T-helper 1 cell treated with Interleukin-12 subunit alpha and Interleukin-12 subunit beta and Interleukin-4 antibody, amounts not matched to agents 30 μg/mL and 1 μg/mL, for 36 hours (primary cell): ENCODE measurements around the gene APLNR.

Experiments used
- H3K27ac Mint-ChIP-seq: one replicate; pipeline ENCODE4 v1.8.0; 2021; ENCODE audit warnings: mild to moderate bottlenecking, mixed read lengths
- H3K27me3 Mint-ChIP-seq: one replicate; pipeline ENCODE4 v1.8.0; 2021; ENCODE audit warnings: low read depth, mixed read lengths
- H3K36me3 Mint-ChIP-seq: one replicate; pipeline ENCODE4 v1.8.0; 2021; ENCODE audit warnings: low read depth, mixed read lengths
- H3K4me1 Mint-ChIP-seq: one replicate; pipeline ENCODE4 v1.8.0; 2021; ENCODE audit warnings: low read depth, mixed read lengths
- H3K4me3 Mint-ChIP-seq: one replicate; pipeline ENCODE4 v1.8.0; 2021; ENCODE audit warnings: mild to moderate bottlenecking, moderate library complexity, mixed read lengths
- H3K9me3 Mint-ChIP-seq: one replicate; pipeline ENCODE4 v1.8.0; 2021; ENCODE audit warnings: mixed read lengths

APLNR gene

GRCh38 chr11:57263351-57263750, 26.3 kb upstream of the APLNR start:
- Mint-ChIP-seq H3K4me3 (no peak overlapping the region), H3K27me3 (peaks cover 4% of the 10 kb centered on the region), H3K4me1 (no peaks in the 10 kb centered on the region), H3K27ac (no peak overlapping the region), H3K36me3 (no peaks in the 10 kb centered on the region), H3K9me3 (peaks cover 6% of the 10 kb centered on the region)

- Mint-ChIP-seq H3K36me3 (no peaks in the 10 kb centered on the region), H3K27me3 (peaks cover 4% of the 10 kb centered on the region), H3K4me3 (no peak overlapping the region), H3K27ac (no peak overlapping the region), H3K9me3 (peaks cover 6% of the 10 kb centered on the region), H3K4me1 (no peaks in the 10 kb centered on the region)
Measured at GRCh38 chr11:57262157-57262556, 25.1 kb upstream of the APLNR start.

- Mint-ChIP-seq H3K4me3 (no peak overlapping the region), H3K27ac (no peak overlapping the region), H3K36me3 (no peaks in the 10 kb centered on the region), H3K4me1 (no peaks in the 10 kb centered on the region), H3K27me3 (peaks cover 4% of the 10 kb centered on the region), H3K9me3 (peaks cover 4% of the 10 kb centered on the region)
Measured at GRCh38 chr11:57260937-57261783, 24.1 kb upstream of the APLNR start.

- no peak overlapping the region for H3K4me3 Mint-ChIP-seq
- no peaks in the 10 kb centered on the region for H3K4me1 Mint-ChIP-seq
- H3K36me3 Mint-ChIP-seq = no peaks in the 10 kb centered on the region
- no peaks in the 10 kb centered on the region for H3K9me3 Mint-ChIP-seq
- no peak overlapping the region for H3K27ac Mint-ChIP-seq
- H3K27me3 Mint-ChIP-seq = peaks cover 28% of the 10 kb centered on the region
Measured at GRCh38 chr11:57256119-57256518, 19.1 kb upstream of the APLNR start.

GRCh38 chr11:57255618-57256017, 18.6 kb upstream of the APLNR start:
- no peak overlapping the region for H3K4me3 Mint-ChIP-seq
- H3K27ac Mint-ChIP-seq = no peak overlapping the region
- H3K9me3 Mint-ChIP-seq = no peaks in the 10 kb centered on the region
- no peaks in the 10 kb centered on the region for H3K4me1 Mint-ChIP-seq
- H3K36me3 Mint-ChIP-seq = no peaks in the 10 kb centered on the region
- peaks cover 31% of the 10 kb centered on the region for H3K27me3 Mint-ChIP-seq

- no peak overlapping the region for H3K27ac Mint-ChIP-seq
- no peaks in the 10 kb centered on the region for H3K4me1 Mint-ChIP-seq
- H3K27me3 Mint-ChIP-seq = peaks cover 32% of the 10 kb centered on the region
- H3K36me3 Mint-ChIP-seq = no peaks in the 10 kb centered on the region
- no peaks in the 10 kb centered on the region for H3K9me3 Mint-ChIP-seq
- H3K4me3 Mint-ChIP-seq = no peak overlapping the region
Measured at GRCh38 chr11:57254631-57255030, 17.6 kb upstream of the APLNR start.

- no peak overlapping the region for H3K4me3 Mint-ChIP-seq
- no peaks in the 10 kb centered on the region for H3K36me3 Mint-ChIP-seq
- H3K4me1 Mint-ChIP-seq = no peaks in the 10 kb centered on the region
- no peak overlapping the region for H3K27ac Mint-ChIP-seq
- peaks cover 32% of the 10 kb centered on the region for H3K27me3 Mint-ChIP-seq
- H3K9me3 Mint-ChIP-seq = no peaks in the 10 kb centered on the region
Measured at GRCh38 chr11:57251491-57252104, 14.5 kb upstream of the APLNR start.

- H3K27me3 Mint-ChIP-seq = peaks cover 31% of the 10 kb centered on the region
- H3K4me3 Mint-ChIP-seq = no peak overlapping the region
- no peaks in the 10 kb centered on the region for H3K36me3 Mint-ChIP-seq
- no peaks in the 10 kb centered on the region for H3K9me3 Mint-ChIP-seq
- H3K27ac Mint-ChIP-seq = no peak overlapping the region
- H3K4me1 Mint-ChIP-seq = no peaks in the 10 kb centered on the region
Measured at GRCh38 chr11:57251037-57251436, 14.0 kb upstream of the APLNR start.

GRCh38 chr11:57249384-57250319, 12.6 kb upstream of the APLNR start:
- peaks cover 20% of the 10 kb centered on the region for H3K27me3 Mint-ChIP-seq
- H3K9me3 Mint-ChIP-seq = no peaks in the 10 kb centered on the region
- peaks cover 2% of the 10 kb centered on the region for H3K4me1 Mint-ChIP-seq
- no peak overlapping the region for H3K27ac Mint-ChIP-seq
- no peaks in the 10 kb centered on the region for H3K36me3 Mint-ChIP-seq
- no peak overlapping the region for H3K4me3 Mint-ChIP-seq

- peaks cover 2% of the 10 kb centered on the region for H3K4me1 Mint-ChIP-seq
- H3K36me3 Mint-ChIP-seq = no peaks in the 10 kb centered on the region
- no peak overlapping the region for H3K27ac Mint-ChIP-seq
- H3K4me3 Mint-ChIP-seq = no peak overlapping the region
- H3K27me3 Mint-ChIP-seq = peaks cover 17% of the 10 kb centered on the region
- no peaks in the 10 kb centered on the region for H3K9me3 Mint-ChIP-seq
Measured at GRCh38 chr11:57248780-57249383, 11.8 kb upstream of the APLNR start.

GRCh38 chr11:57244911-57245310, 7.9 kb upstream of the APLNR start:
- Mint-ChIP-seq H3K4me1 (peaks cover 2% of the 10 kb centered on the region), H3K9me3 (no peaks in the 10 kb centered on the region), H3K36me3 (no peaks in the 10 kb centered on the region), H3K27ac (no peak overlapping the region), H3K27me3 (no peaks in the 10 kb centered on the region), H3K4me3 (no peak overlapping the region)

- Mint-ChIP-seq H3K4me3 (no peak overlapping the region), H3K27ac (no peak overlapping the region), H3K9me3 (no peaks in the 10 kb centered on the region), H3K27me3 (peaks cover 9% of the 10 kb centered on the region), H3K4me1 (peaks cover 2% of the 10 kb centered on the region), H3K36me3 (no peaks in the 10 kb centered on the region)
Measured at GRCh38 chr11:57241353-57241972, 4.4 kb upstream of the APLNR start.

GRCh38 chr11:57240757-57241156, 3.7 kb upstream of the APLNR start:
- H3K36me3 Mint-ChIP-seq = no peaks in the 10 kb centered on the region
- no peak overlapping the region for H3K4me3 Mint-ChIP-seq
- H3K27me3 Mint-ChIP-seq = peaks cover 9% of the 10 kb centered on the region
- H3K9me3 Mint-ChIP-seq = no peaks in the 10 kb centered on the region
- H3K27ac Mint-ChIP-seq = no peak overlapping the region
- H3K4me1 Mint-ChIP-seq = peaks cover 2% of the 10 kb centered on the region

GRCh38 chr11:57240007-57240406, 3.0 kb upstream of the APLNR start:
- Mint-ChIP-seq H3K27me3 (peaks cover 9% of the 10 kb centered on the region), H3K4me3 (no peak overlapping the region), H3K4me1 (peaks cover 2% of the 10 kb centered on the region), H3K9me3 (no peaks in the 10 kb centered on the region), H3K36me3 (no peaks in the 10 kb centered on the region), H3K27ac (no peak overlapping the region)
